Spleen (tissue), 11 donors: ENCODE results near the gene INTS1. TPM values are rescaled to one million over a fixed set of nuclear protein-coding genes. Genes with fewer than 3 reads are reported as not detected.

Experiments
- DNase-seq: peaks from one replicate; pipeline ENCODE4 v3.0.0-alpha.2; 2020
- H3K27ac ChIP-seq, 8 donors: fragments of 200-600 bp; sonication (generic) in 7 of 8; 1 replicate in 4 of 8; 2 replicates in 4 of 8; pipeline versions ENCODE4 v1.5.0 to v1.8.0; 2016 to 2021; ENCODE audit warnings: inconsistent platforms in 4 of 8, mild to moderate bottlenecking in 4 of 8, moderate library complexity in 1 of 8
- H3K27me3 ChIP-seq, 7 donors: fragments of 200-600 bp; sonication (generic) in 6 of 7; replicated peaks in 1 of 7; 1 replicate in 4 of 7; 2 replicates in 3 of 7; pipeline versions ENCODE4 v1.5.0 to v1.8.0; 2016 to 2021; ENCODE audit warnings: inconsistent platforms in 3 of 7, mild to moderate bottlenecking in 1 of 7
- H3K36me3 ChIP-seq, 6 donors: fragments of 200-600 bp; sonication (generic) in 5 of 6; 1 replicate in 4 of 6; 2 replicates in 2 of 6; pipeline versions ENCODE4 v1.5.0 to v1.8.0; 2016 to 2021; ENCODE audit warnings: inconsistent platforms in 2 of 6
- H3K4me1 ChIP-seq, 6 donors: fragments of 200-600 bp; sonication (generic) in 5 of 6; 1 replicate in 3 of 6; 2 replicates in 3 of 6; pipeline versions ENCODE4 v1.5.0 to v1.8.0; 2016 to 2021; ENCODE audit warnings: inconsistent platforms in 3 of 6
- H3K4me3 ChIP-seq, 8 donors: fragments of 200-600 bp; sonication (generic) in 7 of 8; 1 replicate in 4 of 8; 2 replicates in 4 of 8; pipeline versions ENCODE4 v1.5.0 to v1.8.0; 2016 to 2021; ENCODE audit warnings: inconsistent platforms in 4 of 8, mild to moderate bottlenecking in 4 of 8, moderate library complexity in 2 of 8
- H3K9me3 ChIP-seq, 8 donors: fragments of 200-600 bp; sonication (generic) in 7 of 8; 1 replicate in 4 of 8; 2 replicates in 4 of 8; pipeline versions ENCODE4 v1.5.0 to v1.8.0; 2016 to 2021; ENCODE audit warnings: inconsistent platforms in 4 of 8
- CTCF ChIP-seq, 11 experiments: fragments of 200-600 bp in 7 of 11; fragments of 450-650 bp in 4 of 11; sonication (generic) in 4 of 11; IDR thresholded peaks in 8 of 11; conservative IDR thresholded peaks in 3 of 11; 1 replicate in 7 of 11; 2 replicates in 4 of 11; pipeline versions ENCODE4 v1.4.0 to v1.8.0; 2016 to 2021; ENCODE audit warnings: antibody characterized with exemption in 11 of 11, inconsistent platforms in 4 of 11, mild to moderate bottlenecking in 1 of 11
- POLR2A ChIP-seq, 3 donors: fragments of 450-650 bp; IDR thresholded peaks; one replicate each; pipeline ENCODE4 v1.5.1; 2017; ENCODE audit warnings: antibody characterized with exemption in 3 of 3, mild to moderate bottlenecking in 1 of 3
- POLR2AphosphoS5 ChIP-seq, 3 donors: sonication (generic); formaldehyde crosslinking; IDR thresholded peaks; one replicate each; pipeline ENCODE4 v1.5.1; 2017; ENCODE audit warnings: antibody characterized with exemption in 3 of 3
- WGBS, 5 donors: extraction: QIAGEN DNeasy Blood & Tissue Kit in 3 of 5; methylation state at CpG; one replicate each; pipeline versions ENCODE4 v1.1.5 to v1.1.7; 2013 to 2018; 5-methylcytosine and 5-hydroxymethylcytosine counted together
- intact Hi-C: fragments of 100-400 bp; cut with DNase I; formaldehyde crosslinking; loops from one replicate; pipeline ENCODE4 v1.15.0; 2023; ENCODE audit warnings: low total_unique reads
- polyA plus RNA-seq, 3 donors: library from polyadenylated mRNA; stranded (reverse); fragments of 200-250 nt; gene quantifications; one replicate each; pipeline ENCODE4 v1.2.1, GENCODE V29; 2013
- total RNA-seq, 7 donors: library from RNA; depleted of rRNA in 3 of 7; stranded (reverse); fragments of >200 nt in 3 of 7; fragmentation: NEBNext Ultra II Directional in 4 of 7; extraction: Animal tissue kit (Norgen Biotek cat#: 25700) in 4 of 7; gene quantifications; one replicate each; pipeline versions ENCODE4 v1.1.0 to v1.2.1, GENCODE V29; 2016 to 2021
- donor health status: healthy with polysubstance abuse.
- donor health status: DM: no; HTN: no; CAD: no; lungs with moderate emphysema.
- donor health status: DM: no; HTN: no; CAD: no.
- donor health status: Bipolar disorder and iron deficiency.
- donor health status: healthy.
- donor health status: DM: no; HTN: no; CAD: no.
- donor health status: DM: yes; HTN: yes; CAD: no.

The INTS1 gene
- total and polyA plus RNA-seq, 10 donors, result 47.3 to 126 (median 79.7) TPM

DNA sequence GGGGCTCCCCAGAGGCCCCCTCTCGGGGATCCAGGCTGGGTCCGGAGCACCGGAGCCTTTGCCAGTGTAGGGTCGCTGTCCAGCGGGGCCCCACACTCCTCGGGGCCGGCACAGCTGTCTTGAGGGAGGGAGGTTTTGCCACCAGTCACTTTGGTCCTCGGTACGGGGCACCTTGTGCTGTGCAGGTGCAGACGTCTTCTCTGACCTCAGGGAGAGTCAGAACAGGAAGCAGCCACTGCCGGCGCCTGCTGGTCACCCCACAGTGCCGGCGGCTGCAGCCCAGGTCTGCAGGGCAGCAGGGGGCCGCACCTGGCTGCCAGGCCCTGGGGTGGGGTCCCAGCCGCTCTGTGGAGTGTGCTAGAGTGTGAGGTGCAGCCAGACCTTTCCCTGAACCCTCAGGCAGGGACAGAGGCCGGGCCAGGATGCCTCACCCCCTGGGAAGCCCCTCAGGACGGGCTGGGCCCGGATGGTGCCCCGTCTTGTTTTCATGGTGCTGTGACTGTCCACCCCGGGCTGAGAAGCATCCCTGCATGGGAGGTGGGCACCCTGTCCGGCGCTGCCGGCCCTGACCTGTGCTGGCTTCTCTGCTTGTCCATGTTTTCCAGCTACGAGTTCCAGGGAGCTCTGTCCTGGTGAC is 34.5 kb upstream of the INTS1 start:
- H3K27ac ChIP-seq, result peak overlapping the region in 5 of 8 donors; percentile 9 to 86 (median 80)
- peak overlapping the region in 1 of 8 donors; percentile 55 for H3K4me3 ChIP-seq
- H3K36me3 ChIP-seq, result peaks cover 0 to 93% (median 50%) of the 10 kb centered on the region in 6 donors
- peaks cover 4 to 53% (median 29%) of the 10 kb centered on the region in 6 donors for H3K4me1 ChIP-seq
- intact Hi-C loops, result no loop called here
- TF ChIP-seq CTCF (IDR thresholded peaks at IDR 0.05 in 8 of 11, conservative IDR thresholded peaks at IDR 0.05 in 3 of 11), result no peak
- TF ChIP-seq POLR2AphosphoS5 (IDR thresholded peaks at IDR 0.05), result no peak
- TF ChIP-seq POLR2A (IDR thresholded peaks at IDR 0.05), result no peak
- 82 to 92% (median 82%) methylated on average over 13 to 25 of the region's 25 CpGs for WGBS, 5 donors
- H3K27me3 ChIP-seq, result no peaks in the 10 kb centered on the region
- no peak for DNase-seq
- no peaks in the 10 kb centered on the region for H3K9me3 ChIP-seq

DNA sequence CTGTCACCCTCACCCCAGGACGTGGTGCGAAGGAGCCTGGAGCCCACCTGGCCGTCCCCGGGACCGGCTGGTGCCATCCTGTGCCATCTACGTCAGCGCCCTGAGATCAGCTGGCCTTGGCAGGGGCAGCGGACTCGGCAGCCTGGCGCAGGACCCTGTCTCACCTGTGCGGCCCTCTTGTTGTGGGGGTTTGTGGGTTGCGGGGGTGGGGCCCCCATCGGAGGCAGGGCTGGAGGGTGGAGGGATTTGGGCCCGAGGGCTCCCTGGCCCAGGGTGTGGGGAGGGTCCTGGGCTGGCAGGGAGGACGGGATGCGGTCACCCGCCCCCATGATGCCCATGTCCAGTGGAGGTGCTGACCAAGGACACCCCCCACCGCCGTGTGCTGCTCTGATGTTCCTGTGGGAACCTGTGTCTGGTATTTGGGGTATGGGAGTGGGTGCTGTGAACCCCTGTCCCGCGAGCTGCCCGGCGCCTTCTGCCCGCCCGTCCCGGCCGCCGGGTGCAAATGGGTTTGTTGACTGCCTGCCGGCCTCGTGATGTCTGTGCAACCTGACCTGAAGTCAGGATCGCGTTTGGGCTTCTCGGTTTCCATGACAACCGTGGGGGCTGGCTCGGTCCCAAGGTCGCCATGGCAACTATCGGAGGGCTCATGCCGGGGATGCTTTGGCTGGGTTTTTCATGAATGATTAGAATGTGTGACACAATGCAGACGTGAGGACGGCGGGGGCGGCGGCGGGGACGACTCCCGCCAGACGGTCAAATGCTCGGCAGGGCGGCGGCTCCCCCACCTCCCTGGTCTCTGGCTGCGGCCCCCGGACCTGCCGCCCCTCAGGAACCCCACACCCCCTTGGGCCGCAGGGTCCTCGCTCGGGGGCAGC is 33.6 kb upstream of the INTS1 start:
- Histone ChIP-seq H3K27ac (peak overlapping the region in 7 of 8 donors; percentile 74 to 86 (median 80)), H3K4me3 (peak overlapping the region in 5 of 8 donors; percentile 7 to 55 (median 17)), H3K4me1 (peaks cover 12 to 62% (median 36%) of the 10 kb centered on the region in 6 donors), H3K9me3 (no peaks in the 10 kb centered on the region), H3K27me3 (no peaks in the 10 kb centered on the region), H3K36me3 (peaks cover 0 to 84% (median 45%) of the 10 kb centered on the region in 6 donors)
- intact Hi-C loops, result no loop called here
- WGBS, 5 donors, result 66 to 85% (median 74%) methylated on average over 11 to 56 of the region's 56 CpGs
- TF ChIP-seq CTCF (IDR thresholded peaks at IDR 0.05 in 8 of 11, conservative IDR thresholded peaks at IDR 0.05 in 3 of 11), result no peak
- TF ChIP-seq POLR2AphosphoS5 (IDR thresholded peaks at IDR 0.05), result peak; percentile 53 to 70 (median 63)
- DNase-seq, result peak; percentile 78

GRCh38 chr7:1536743-1537534 is 32.8 kb upstream of the INTS1 start:
- H3K27ac ChIP-seq, result peak overlapping the region in 7 of 8 donors; percentile 74 to 86 (median 80)
- H3K36me3 ChIP-seq, result peaks cover 0 to 75% (median 37%) of the 10 kb centered on the region in 6 donors
- TF ChIP-seq POLR2AphosphoS5 (IDR thresholded peaks at IDR 0.05) (peak; percentile 54 to 82 (median 76)), POLR2A (IDR thresholded peaks at IDR 0.05) (no peak)
- H3K4me3 ChIP-seq, result peak overlapping the region in 5 of 8 donors; percentile 7 to 55 (median 17)
- no peaks in the 10 kb centered on the region for H3K27me3 ChIP-seq
- intact Hi-C loops, result no loop called here
- 54 to 77% (median 69%) methylated on average over 27 to 52 of the region's 52 CpGs for WGBS, 5 donors
- peaks cover 16 to 70% (median 43%) of the 10 kb centered on the region in 6 donors for H3K4me1 ChIP-seq
- peak; percentile 86 for DNase-seq
- H3K9me3 ChIP-seq, result no peaks in the 10 kb centered on the region

DNA sequence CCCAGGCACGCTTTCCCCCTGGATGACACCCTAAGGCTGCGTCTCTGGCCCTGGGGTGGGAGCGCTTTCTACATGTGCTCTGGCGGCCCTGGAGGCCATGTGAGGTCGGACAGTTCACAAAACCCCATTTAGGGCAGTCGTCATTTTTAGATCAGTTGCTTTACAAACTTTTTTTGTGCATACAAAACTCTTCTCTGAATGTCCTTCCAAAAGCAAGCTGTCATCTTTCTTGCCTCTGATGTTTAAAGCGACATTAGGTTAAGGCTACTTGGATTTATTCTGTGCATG is 32.2 kb upstream of the INTS1 start:
- Histone ChIP-seq H3K36me3 (peaks cover 0 to 70% (median 31%) of the 10 kb centered on the region in 6 donors), H3K9me3 (no peaks in the 10 kb centered on the region), H3K4me3 (peak overlapping the region in 1 of 8 donors; percentile 55), H3K27me3 (no peaks in the 10 kb centered on the region), H3K27ac (peak overlapping the region in 7 of 8 donors; percentile 74 to 86 (median 80)), H3K4me1 (peaks cover 17 to 75% (median 49%) of the 10 kb centered on the region in 6 donors)
- no peak for DNase-seq
- intact Hi-C loops, result no loop called here
- TF ChIP-seq POLR2AphosphoS5 (IDR thresholded peaks at IDR 0.05) (no peak), CTCF (IDR thresholded peaks at IDR 0.05 in 8 of 11, conservative IDR thresholded peaks at IDR 0.05 in 3 of 11) (no peak), POLR2A (IDR thresholded peaks at IDR 0.05) (no peak)
- 75 to 85% (median 79%) methylated on average over 7 of the region's 7 CpGs for WGBS, 5 donors
